GM18498 (cell line): Measurements from ENCODE around the gene AEBP1.

Source experiments
- ATAC-seq: cut with Tn5 transposase; IDR thresholded peaks from one replicate; pipeline ENCODE4 v1.9.1; 2021; ENCODE audit warnings: mild to moderate bottlenecking, moderate library complexity; ENCODE audit not compliant: unreplicated experiment

AEBP1 gene

DNA sequence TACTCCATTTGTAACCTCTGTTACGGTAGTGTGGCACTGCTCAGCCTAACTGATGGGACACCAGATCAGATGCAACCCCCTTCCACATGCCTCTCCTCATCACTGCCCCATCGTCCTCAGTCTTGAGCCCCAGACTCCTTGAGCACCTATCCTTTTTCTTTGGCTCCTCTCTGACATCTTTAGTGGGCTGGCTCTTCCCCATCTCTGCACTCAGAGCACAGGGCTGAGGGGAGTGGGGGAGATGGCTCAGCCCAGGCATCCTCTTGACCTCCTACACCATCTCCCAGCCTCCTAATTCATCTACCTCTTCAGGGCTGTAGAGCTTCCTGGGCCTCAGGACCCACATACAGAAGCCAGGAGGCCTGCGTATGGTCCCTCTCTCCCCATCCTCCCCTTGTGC is 20.3 kb upstream of the AEBP1 start:
- no peak for ATAC-seq

DNA sequence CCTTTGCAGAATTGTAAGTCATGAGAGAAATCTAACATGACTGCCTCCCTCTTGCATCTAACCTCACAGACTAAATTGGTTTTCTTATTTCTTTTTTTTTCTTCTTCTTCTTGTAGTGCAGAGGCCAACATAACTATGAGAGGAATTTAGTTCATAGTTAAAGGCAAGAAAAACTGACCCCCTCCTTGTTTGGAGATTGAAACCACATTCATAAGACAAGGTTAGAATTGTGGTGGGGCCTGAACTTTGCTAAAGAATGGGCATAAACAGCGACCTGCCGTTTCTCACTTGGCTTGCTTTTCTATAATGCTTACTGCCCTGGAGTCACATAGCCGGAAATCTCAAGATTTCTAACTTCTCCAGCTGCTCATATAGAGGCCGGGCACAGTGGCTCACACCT is 19.4 kb upstream of the AEBP1 start:
- no peak for ATAC-seq

DNA sequence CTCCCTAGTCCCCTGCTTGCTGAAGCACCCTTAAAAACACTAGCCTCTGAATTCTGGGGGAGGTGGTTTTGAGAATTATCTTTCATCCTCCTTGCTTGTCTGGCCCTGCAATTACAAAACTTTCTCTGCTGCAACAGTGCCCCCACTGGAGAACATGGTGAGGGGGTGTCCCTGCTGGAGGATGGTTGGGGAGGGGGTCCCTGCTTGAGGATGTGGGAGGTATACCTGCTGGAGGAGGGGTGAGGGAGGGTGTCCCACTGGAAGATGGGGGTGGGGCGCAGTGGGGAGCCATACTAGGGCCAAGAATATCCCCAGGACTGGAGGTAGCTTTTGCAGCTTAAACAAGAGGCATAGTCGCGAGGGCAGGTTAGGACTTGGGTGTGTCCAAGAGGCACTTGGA is 18.6 kb upstream of the AEBP1 start:
- no peak for ATAC-seq

DNA sequence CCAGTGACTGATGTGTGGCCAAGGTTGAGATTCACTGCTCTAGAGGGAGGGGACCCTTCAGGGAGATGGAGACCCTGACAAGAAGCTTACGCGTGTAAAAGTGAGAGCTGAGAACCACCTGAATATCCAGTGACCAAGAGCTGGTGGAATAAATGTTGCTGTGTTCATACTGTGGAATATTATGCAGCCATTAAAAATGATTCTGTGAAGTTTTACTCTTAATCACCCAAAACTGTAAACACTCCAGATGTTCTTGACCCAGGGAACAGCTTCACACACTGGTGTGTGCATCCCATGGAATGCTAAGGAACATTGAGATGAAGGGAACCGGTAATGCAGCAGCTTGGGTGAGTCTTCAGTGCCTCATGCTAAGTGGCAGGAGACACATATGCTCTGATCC is 17.5 kb upstream of the AEBP1 start:
- ATAC-seq, result no peak

DNA sequence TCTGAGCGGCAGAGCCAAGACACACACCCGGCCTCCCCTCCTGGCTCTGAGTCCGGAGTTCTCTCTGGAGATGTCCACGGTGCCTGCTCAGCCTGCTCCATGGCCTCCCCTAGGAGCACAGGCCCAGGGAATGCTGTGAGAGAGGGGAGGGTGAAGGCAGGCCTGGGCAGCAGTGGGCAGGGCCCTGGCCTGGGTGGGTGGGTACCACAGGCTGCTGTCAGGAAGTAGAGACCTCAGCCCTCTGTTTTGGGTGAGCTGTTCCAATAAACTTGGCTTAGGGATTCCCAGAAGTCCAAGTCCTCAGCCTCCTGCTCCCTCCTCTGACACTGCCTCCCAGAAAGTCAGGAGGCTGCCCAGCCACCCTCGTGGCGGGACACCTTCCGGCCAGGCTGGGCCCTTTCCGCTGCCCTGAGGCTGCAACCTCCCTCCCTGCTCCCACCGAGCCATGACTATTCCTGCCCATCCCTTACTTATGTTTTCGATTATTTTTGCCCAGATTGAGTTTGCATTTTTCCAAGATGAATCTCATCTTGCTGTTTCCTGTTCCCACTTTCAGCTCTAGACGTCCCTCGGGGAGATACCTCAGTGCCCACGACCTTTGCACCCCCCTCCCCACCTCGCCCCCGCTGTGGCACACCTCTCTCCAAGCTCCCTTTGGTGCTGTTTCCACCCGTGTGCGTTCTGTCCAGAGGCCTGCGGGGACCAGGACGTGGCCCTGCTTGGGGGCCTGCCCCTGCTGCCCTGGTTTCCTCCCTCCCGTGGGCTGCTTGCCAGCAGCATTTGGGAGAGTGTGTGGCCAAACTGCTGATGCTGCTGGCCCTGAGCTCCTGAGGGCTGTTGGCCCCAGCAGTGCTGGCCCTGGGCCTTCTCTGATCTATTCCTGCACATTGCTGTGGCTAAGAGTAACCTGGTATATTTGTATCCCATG is 16.0 kb upstream of the AEBP1 start:
- no peak for ATAC-seq

DNA sequence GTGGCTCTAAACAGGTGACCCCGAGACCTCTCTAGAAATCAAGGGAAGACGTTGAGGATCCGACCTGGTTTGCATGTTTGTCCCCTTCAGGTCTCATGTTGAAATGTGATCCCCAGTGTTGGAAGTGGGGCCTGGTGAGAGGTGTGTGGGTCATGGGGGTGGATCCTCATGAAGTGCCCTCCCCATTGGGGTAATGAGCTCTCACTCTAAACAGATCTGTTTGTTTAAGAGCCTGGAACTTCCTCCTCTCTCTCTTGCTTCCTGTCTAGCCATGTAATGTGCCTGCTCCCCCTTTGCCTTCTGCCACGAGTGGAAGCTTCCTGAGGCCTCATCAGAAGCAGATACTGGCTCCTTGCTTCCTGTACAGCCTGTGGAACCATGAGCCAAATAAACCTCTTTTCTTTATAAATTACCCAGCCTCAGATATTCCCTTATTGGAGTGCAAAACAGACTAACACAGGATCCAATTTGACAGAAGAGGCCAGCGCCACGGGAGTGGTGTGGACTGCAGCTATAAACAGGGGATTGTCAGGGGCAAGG is 11.0 kb upstream of the AEBP1 start:
- no peak for ATAC-seq

DNA sequence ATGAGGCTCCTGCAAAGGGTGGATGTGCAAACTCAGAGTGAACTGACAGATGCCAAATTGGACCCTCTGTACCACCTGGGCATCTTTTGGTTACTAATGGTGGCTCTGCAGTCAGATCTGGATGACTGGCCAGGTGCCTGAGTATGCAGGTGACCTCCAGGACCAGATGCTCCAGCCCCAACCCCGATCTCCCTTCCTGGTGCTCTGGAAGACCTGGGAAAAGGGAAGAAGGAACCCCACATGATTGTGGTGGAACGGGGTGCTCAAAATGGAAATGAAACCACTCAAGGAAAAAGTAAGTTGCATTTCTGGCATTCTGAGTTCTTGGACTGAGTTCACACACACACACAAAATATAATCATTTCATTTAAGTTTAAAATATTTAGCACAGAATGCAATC is 9.8 kb upstream of the AEBP1 start:
- no peak for ATAC-seq

DNA sequence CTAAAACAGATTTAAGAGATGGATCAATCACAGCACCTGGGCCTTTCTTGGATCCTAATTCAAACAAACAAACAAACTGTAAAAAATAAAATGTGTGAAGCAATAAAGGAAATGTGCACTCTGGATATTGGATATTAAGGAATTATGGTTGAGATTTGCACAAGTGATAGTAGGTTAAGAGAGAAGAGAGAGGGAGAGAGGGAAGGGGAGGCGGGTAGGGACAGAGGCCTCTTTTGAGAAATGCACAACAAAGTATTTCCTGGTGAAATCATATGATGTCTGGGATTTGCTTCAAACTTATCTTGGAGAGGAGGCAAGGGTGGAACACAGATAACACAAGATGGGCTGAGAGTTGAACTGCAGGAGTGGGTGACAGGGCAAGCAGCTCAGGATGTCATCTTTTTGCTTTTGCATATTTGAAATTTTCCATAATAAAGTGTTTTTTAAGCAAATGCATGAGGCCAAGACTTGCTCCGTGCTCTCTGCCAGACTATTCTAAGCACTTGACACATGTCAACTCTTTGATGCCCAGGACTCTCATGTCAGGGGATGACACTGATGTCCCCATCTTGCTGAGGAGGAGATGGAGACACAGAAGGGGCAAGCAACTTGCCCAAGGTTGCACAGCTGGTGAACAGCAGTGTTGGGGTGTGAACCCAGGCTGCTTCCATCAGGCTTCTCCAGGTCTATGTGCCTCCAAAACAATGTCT is 9.1 kb upstream of the AEBP1 start:
- ATAC-seq, result no peak

DNA sequence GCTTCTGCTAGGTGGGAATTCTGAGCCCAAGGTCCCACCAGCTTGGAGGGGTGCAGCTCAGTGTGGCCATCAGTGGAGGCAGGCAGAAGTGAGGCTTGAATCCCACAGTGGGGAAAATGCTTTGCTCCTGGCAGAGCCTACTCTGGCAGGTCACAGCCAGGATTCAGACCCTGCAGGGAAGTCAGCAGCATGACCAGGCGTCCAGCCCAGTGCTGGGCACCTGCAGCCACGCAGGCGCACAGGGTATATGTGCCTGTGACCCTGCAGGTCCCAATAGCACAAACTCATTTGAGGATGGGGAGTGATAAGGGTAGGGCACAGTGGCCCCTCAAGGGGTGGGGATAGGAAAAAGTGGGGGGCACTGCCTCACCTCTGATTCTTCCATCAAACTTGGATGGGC is 8.4 kb upstream of the AEBP1 start:
- no peak for ATAC-seq

DNA sequence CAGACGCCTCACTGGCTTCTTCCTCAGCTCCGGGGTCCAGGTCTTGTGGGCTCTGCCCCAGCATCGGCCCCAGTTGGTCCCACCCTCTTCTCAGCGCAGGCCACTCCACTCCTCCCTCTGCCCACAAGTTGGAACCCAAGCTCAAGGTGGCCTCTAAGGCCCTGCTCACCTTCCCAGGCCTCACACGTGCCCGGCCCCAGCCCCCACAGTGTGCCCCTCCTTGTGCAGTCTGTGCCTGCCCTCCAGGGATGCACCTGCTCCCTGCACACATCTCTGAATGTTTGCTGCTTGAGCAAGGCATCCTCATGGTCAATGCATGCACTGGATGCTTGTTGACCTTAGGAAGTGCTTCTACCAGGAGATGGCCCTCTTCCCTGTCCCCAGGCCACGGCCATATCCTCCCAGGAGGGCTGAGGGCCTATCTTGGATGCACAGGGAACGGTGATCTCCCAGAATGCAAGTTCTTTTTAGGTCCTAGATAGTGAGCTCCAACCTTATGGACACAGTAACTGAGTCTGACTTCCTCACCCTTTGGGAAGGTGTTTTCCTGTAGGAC is 7.7 kb upstream of the AEBP1 start:
- no peak for ATAC-seq

DNA sequence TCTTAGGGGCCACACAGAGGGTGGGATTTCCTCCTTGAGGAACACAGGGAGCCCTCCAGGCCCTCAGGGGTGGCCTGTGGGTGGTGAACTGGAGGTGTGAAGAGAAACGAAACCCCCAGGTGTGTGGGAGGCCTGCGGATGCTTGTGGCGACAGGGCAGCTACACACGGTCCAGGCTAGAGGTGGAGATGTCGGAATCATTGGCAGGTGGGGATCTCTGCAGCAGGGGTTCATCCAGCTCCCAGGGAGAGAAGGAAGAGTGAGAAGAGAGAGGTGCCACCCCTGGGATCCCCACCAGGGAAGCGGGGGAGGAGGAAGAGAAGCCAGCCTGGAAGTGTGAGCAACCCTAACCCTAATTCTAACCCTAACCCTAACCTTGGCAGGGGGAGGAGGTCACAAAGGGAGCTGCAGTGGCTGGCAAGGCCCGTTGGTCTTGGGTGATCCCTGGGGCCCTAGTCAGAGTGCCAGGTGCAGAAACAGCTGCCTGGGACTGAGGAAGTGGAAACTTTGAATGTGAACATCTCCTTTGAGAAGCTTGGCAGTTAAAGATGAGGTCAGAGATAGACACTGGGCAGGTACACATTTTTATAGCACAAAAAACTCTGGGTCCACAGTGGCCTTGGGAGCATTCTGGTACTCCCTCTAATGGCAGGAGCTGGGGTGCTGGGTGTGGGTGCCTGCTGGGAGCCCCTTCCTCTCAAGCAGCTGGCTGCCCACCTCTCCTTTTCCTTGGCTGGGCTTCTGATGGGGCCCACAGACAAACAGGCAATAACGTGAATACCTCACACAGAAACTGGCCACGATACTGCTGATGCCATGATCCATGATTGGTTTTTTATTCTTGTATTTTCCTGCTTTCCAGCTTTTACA is 6.8 kb upstream of the AEBP1 start:
- ATAC-seq, result peak; percentile 81

DNA sequence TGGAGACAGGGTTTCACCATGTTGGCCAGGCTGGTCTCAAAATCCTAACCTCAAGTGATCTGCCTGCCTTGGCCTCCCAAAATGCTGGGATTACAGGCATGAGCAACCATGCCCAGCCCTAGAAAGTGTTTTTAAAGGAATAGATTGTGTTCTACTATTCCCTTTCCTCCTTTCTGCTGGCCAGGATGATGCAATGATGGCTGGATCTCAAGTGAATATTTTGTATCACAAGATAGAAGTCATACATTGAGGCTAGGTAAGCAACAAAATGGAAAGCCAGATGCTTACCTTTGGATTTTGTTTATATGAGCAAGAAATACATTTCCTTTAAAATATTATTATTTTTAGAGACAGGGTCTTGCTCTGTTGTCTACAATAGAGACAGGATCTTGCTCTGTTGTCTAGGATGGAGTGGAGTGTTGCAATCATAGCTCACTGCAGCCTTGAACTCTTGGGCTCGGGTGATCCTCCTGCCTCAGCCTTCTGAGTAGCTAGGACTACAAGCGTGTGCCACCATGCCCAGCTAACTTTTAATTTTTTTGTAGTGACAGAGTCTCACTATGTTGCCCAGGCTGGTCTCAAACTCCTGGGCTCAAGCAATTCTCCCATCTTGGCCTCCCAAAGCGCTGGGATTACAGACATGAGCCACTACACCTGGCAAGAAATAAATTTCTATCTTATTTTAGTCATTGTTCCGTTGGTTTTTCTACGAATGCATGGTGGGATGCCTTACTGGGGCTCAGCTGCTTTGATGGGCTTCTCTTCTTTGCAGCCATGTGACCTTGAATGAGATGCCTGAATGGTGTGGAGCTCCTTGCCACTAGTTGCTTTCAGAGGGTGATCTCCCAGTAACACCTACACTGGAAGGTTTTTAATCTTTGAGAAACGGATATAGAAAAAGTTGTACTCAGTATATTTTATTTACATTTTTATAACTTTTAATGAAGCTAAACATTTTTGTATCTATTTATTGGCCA is 5.8 kb upstream of the AEBP1 start:
- ATAC-seq, result no peak

DNA sequence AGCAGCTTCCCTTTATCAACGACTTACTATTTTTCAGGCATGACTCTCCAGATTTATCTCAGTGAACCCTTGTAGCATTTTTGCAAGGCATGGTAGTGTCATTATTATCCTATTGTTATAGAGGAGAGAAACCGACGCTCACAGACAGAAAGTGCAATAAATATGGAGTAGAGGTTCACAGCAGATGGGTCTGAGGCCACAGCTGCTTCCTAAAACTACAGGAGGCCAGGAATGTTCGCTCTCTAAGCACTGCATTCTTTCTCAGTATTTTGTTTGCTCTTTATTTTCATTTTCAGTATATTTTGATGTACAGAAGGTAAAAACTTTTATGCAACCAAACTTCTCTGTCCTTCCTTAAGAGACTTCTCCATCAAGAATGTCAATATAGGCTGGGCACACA is 4.5 kb upstream of the AEBP1 start:
- no peak for ATAC-seq

DNA sequence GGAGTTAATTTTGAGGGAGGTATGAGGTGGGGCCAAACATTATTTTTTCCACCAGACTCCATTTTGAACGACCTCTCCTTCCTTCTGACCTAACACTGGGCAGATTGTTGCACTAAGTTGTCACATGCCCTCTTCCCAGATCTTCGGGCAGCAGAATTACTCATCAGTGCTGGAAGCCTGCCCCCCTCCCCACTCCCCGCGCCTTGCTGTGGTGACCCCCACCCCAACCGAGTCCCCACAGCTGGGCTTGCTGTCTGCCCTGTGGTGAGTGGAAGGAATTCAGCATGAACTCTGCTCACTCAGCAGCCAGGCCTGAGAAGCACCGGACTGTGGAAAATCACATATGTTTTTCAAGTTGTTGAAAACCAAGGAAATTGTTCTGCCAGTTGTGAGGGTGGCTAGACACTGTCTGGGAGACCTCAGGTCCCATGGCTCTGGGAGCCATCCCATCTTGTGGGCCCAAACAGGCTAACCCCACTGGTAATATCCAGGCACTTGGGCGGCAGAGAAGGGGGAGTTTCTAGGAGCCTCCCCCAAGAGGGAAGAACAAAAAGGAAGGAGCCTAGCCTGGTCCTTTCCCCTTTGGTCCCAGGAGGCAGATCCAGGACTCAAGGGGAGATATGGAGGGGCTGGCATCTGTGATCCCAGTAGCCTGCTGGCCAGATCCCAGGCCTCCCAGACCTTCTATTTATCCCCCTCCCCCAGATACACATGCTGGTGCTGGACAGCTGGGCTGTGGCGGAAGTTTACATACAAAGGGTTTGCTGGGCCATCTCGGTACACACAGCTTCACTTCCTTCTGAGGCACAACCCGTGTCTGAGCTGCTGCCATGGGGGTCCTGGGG is 3.5 kb upstream of the AEBP1 start:
- no peak for ATAC-seq

DNA sequence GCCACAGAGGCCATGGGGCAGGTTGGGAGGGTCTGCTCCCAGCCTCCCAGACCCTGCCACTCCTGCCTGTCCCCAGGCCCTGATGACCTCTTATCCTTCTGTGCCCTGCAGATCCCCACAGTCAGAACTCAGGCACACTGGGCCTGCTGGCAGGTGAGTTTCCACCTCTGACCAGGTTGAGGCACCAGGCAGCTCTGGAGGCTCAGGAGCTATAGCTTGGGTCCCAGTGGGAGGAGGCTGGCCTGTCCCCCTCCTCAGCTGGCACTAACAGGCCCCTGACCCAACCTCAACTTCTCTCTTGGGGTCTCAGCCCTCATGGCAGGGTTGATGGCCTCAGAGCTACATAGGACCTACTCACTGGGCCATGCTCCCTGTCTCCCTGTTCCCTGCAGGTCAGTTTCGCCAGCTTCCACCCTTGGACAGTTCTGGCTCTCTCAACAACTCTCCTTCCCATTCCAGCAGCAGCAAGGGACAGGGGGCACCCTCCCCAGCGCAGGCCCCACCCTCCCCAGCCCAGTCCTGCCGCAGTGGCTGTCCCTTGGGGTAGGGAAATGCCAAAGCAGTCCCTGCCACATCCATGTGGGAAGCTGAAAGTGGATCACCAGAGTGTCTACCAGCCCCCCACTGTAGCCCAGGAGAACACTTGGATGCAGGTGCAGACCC is 2.7 kb upstream of the AEBP1 start:
- no peak for ATAC-seq

DNA sequence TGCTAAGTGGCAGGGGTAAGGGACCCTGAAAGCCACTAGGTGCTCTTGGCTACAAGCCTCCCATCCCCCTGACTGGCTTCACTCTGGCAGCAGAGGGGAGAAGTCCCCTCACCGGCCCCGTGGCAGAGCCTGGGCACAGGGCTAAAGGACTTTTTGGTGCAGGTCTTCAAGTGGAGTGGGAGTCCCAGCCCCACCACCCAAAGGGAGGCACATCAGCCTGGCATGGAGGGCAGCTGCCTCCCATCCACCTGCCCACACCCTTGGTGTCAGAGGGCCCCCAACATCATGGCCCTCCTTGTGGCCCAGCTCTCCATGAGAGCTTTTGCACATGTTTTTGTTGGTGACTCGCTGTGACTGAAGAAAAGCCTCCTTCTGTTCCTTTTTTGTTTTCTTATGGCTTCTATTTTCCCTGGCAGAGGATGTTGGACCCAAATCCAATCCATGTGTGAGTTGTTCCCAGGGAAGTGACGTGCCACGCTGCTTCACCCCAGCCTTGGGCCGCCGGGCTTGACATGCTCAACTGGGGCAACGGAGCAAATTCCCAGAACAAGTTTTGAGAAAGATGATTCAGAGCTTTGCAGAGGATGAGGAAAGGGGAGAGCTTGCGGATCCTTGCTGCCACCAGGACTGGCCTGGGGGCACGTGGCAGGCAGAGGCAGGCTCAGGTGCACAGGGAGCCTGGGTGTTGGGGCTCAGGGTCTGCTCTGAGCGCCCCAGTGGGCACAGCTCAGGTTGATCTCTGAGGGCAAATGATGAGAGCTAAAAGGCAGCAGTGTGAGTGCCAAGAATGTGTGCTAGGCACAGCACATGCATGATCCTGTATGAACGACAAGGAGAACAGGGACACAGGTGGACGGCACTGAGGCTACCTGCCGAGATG is 1.9 kb upstream of the AEBP1 start:
- ATAC-seq, result no peak

DNA sequence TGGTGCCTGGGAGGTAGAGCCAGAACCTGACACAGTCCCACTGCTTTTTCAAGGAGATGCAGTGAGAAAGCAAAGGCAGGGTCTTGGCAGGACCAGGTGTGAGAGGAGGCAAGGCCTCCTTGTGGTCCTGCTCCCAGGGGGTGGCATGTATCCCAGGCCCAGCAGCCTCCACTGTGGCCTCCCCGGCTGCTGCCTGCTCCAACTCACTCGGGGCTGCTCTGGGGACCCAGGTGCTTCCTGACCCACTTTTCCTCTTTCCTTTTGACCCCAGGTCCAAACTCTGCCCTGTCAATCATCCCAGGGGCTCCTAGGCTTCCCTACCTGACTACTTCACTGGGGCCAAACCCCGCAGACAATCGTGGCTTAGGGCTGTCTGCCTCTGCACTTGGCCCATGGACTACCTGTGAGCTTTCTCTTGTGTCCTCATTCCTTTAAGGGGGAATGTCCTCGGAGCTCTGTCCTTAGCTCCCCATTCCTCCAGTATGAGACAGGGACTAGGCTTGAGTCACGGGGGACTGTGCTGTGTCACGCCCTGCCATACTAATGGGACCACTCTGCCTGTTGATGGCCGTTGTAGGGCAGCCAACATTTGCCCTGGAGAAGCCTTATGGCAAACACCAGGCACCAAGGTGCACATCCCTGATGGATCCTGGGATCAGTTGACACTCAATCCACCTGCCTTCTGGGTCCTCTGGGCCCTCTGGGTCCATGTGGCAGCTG is 1.1 kb upstream of the AEBP1 start:
- no peak for ATAC-seq
